HG03095 (cell line): ENCODE measurements around the gene ANO9.
"Not testable (repeated sequence)": the region's sequence is repeated elsewhere in the genome, so short reads cannot be mapped to it uniquely, and the experiment has no call there.

Source experiments
- ATAC-seq: cut with Tn5 transposase; IDR thresholded peaks from one replicate; pipeline ENCODE4 v1.9.1; 2021; ENCODE audit warnings: moderate library complexity; ENCODE audit not compliant: unreplicated experiment

ANO9 gene

DNA sequence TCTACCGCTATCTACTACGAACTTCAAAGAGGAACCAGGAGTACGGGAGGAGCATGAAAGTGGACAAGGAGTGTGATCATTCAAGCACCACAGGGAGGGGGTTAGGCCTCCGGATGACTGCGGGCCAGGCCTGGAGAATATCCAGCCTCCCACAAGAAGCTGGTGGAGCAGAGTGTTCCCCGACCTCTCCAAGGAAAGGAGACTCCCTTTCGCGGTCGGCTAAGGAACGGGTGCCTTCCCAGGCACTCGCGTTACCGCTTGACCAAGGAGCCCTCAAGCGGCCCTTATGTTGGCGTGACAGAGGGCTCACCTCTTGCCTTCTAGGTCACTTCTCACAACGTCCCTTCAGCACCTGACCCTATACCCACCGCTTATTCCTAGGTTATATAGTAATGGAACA, 52.4 kb downstream of the ANO9 start:
- ATAC-seq, result not testable (repeated sequence)

GRCh38 chr11:387193-387793, 54.5 kb downstream of the ANO9 start:
- no peak for ATAC-seq

DNA sequence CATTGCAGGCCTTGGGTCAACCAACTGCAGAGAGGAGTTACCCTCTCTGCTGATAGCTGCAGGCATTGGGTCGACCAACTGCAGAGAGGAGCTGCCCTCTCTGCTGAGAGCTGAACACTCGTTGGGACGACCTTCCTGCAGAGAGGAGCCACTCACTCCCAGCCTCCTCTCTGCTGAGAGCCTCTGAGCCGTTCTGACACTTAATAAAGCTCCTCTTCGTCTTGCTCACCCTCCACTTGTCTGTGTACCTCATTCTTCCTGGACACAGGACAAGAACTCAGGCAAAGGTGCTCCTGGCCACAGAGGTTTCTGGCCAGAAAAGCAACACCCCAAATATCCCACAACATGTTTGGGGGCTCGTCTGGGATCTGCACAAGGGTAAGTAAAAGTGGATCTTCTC, 55.3 kb downstream of the ANO9 start:
- ATAC-seq, result no peak

DNA sequence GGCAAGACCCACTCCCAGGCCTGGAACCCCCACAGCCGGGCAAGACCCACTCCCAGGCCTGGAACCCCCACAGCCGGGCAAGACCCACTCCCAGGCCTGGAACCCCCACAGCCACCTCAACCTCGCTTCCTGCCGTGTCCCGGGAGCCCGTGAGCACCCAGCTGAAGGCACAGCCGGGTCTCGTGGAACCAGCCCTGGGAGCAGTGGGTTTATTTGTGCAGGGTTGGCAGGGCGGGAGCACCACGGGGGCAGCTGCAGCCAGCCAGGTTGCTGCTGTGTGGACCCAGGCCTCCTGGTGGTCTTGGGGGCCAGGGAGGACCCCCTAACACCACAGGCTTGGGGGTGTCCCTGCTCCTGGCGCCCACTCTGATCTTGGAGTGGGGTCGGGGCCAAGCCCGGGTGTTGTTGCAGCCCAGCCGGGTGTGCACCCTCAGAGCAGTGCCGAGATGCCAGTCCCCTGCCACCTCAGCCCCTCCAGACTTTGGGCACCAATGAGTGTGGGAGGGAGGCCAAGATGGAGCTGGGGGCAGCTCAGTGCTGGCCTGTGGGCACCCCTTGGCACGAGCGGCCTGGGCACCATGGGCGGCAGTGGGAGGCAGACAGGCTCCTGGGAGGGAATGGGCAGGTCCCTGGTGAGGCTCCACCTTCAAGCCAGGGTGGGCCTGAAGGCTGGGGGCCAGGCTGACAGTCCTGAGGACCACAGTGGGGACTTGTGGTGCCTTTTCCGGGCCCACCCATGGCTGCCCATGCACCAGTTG, 56.0 kb downstream of the ANO9 start:
- no peak for ATAC-seq

- ATAC-seq, result no peak
Observed at GRCh38 chr11:384511-384910, 57.3 kb downstream of the ANO9 start.

DNA sequence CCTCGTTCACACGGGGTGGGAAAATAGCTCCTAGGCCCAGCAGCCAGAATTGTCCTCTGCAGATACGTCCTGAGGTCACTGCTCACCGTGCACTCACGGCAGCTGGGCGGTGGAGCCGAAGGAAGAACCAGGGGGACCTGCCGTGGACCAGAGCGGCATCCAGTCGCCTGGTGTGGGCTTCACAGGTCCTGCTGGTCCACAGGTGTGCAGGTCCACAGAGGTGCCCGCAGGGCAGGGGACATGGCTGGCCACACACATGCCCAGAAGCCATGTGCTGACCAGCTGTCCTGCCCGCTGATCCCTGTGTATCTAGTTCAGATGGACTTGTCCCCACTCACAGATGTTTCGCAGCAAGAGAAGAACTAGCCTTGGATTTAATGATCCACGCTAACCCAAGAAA, 58.4 kb downstream of the ANO9 start:
- ATAC-seq, result no peak

DNA sequence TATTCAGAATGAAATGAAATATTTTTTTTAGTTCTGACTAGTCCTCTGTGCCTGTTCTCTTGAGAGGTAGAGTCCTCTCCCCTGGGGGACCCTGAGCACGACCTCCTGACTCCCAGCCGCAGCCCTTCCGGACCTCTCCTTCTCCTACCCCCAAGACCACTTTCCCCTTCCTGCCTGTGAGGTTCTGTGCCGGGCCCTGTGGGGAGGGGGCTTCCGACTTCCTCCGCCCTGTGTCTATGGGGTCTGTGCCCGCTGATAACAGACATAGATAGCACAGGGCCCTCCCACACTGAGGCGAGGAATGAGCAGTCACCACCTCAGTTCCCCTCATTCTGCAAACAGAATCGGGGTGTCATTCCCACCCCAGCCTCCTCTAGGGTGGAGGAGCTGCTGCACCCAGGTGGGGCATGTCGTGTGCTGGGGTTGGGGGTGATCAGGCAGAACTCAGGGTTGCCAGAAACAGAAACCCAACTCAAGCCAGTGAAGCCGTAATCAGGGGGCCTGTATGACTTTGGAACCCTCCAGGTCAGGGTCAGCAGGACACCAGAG, 59.7 kb downstream of the ANO9 start:
- no peak for ATAC-seq

DNA sequence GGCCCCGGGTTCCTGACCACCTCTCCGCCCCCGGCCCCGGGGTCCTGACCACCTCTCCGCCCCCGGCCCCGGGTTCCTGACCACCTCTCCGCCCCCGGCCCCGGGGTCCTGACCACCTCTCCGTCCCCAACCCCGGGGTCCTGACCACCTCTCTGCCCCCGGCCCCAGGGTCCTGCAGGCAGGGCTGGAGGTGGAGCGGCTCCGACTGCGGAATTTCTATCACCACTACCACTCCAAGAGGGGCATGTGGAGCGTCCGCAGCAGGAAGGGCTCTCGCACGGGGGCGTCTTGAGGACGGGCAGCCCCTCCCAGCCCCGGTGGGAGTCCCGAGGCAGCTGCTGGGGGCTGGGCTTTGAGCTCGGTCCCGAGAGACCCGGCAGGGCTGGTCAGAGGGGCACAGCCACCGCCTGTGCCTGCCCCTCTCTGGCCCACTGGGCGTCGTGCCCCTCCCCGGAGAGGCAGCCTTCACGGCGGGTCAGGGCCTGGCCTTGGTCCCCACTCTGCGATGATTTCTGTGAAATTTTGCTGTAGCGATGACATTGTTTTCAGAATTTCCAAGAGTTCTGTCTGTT, 60.2 kb downstream of the ANO9 start:
- no peak for ATAC-seq

DNA sequence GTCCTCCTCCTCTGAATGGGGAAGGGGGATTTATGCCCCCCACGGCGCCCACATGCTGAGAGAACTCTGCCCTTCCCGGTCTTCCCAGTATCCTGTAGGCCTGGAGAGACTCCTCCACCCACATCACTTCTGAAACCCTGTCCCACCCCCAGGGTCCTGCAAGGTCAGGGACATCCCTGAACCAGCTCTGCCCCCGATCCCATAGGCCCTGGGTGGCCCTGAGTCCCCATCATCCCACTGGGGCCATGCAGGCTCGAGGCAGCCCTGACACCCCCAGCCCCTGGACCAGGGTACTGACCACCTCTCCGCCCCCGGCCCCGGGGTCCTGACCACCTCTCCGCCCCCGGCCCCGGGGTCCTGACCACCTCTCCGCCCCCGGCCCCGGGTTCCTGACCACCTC, 60.8 kb downstream of the ANO9 start:
- ATAC-seq, result no peak

DNA sequence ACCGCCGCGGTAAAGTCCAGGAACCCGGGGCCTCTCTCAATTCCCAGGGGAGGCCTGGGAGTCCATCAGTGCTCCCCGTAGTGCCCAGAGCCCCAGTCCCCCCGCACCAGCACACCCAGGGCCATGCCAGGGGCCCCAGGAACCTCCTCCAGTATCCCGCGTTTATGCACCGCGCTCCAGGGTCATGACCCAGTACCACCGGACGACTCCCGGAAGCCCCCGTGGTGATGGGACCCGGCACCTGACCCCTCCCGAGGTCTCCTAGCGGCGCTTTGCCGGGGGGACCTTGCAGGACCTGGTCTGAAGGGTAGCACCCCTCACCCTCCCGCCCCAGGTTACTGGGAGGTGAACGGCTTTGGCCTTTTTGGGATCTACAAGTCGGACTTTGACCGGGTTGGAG, 61.3 kb downstream of the ANO9 start:
- no peak for ATAC-seq

- no peak for ATAC-seq
Observed at GRCh38 chr11:380095-380480, 61.7 kb downstream of the ANO9 start.

DNA sequence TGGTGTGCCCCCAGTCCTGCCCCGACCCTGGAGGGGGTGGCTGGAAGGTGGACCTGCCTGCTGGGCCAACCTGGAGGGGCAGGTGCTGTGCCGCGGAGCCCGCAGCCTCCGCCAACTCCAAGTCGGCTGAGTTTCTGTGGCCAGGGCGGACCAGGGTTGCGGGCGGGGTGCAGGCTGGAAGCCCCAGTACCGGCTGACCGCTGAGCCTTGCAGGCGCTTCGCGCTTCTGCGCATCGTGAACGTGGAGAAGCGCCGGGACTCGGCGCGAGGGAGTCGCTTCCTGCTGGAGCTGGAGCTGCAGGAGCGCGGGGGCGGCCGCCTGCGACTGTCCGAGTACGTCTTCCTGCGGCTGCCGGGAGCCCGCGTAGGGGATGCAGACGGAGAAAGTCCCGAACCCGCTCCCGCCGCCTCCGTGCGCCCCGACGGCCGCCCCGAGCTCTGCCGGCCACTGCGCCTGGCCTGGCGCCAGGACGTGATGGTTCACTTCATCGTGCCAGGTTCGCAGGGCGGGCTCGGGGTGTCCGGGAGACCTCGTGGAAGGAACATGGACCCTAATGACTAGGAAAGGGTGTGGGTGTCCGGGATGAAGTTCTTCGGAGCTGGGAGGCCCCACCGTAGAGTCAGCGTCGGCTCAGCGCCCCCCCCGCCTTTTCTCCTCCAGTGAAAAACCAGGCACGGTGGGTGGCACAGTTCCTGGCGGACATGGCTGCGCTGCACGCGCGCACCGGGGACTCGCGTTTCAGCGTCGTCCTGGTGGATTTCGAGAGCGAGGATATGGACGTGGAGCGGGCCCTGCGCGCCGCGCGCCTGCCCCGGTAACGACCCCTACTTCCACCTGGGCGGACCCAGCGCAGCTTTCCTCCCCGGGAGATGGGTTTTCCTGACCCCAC, 62.4 kb downstream of the ANO9 start:
- no peak for ATAC-seq

DNA sequence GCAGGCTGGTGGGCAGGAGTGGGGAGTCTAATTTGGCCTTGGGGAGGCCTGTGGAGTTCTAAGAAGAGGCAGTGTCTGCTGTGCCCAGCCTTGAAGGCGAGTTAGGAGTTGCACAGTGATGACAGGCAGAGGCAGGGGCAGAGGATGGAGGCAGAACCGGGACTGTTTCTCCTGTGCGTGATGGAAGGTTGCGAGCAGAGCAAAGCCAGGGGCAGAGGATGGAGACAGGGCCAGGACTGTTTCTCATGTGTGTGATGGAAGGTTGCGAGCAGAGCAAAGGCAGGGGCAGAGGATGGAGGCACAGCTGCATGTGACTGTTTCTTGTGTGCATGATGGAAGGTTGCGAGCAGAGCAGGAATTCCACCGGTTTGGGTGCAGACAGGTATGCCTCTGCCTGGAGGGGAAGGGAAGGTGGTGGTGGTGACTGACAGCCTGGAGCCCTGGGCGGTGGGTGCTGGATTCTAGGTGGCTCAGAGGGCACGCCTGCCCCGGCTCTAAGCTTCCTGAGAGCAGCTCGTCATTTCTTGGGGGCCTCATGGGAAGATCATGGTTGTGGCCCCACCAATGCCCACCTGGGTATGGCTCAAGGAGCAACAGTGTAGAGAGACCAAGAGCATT, 63.8 kb downstream of the ANO9 start:
- ATAC-seq, result no peak

DNA sequence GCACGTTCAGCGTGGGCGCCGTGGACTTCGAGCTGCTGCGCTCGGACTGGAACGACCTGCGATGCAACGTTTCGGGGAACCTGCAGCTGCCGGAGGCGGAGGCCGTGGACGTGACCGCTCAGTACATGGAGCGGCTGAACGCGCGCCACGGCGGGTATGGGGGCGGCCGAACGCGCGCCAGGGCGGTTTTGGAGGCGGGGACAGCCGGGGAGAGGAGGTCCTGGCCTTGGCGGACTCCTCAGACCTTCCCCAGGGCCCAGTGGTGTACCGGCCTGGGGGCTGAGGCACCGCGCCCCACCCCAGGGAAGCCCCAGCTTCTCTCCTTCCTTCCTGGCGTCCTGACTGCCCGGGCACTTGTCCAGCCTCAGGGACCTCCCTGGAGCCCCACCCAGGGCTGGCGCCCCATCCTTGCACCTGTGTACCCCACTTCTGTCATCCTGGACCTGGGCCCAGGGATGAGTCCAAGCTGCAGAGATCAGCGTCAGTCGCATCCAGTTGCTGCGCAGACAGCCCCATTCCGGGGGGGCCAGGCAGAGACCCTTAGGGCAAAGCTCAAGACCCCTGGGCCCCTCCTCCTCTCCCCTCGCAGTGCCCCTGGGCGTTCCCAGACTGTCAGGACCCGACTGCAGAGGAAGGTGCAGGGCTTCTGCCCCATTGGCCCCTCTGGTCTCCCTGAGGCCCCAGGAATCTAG, 64.5 kb downstream of the ANO9 start:
- ATAC-seq, result no peak

DNA sequence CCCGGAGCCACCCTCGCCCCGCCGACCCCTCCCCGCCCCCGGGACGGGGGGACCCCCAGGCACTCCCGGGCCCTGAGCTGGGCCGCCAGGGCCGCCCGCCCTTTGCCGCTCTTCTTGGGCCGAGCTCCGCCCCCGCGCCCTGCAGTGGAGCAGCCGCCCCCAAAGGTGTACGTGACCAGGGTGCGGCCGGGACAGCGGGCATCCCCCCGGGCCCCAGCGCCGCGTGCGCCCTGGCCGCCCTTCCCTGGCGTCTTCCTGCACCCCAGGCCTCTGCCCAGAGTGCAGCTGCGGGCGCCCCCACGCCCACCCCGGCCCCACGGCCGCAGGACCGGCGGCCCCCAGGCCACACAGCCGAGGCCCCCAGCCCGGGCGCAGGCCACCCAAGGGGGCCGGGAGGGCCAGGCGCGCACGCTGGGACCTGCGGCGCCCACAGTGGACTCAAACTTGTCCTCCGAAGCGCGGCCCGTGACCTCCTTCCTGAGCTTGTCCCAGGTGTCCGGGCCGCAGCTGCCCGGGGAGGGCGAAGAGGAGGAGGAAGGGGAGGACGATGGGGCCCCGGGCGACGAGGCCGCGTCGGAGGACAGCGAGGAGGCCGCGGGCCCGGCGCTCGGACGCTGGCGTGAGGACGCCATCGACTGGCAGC, 65.2 kb downstream of the ANO9 start:
- ATAC-seq, result no peak

- no peak for ATAC-seq
Observed at GRCh38 chr11:375065-376025, 66.5 kb downstream of the ANO9 start.

GRCh38 chr11:373716-374551, 67.9 kb downstream of the ANO9 start:
- no peak for ATAC-seq
